B cell (primary cell): ENCODE results near the gene ASAP3.

ENCODE experiments used
- EZH2 ChIP-seq: IDR thresholded peaks from 2 replicates; pipeline ENCODE4 v1.6.1; 2012; ENCODE audit warnings: borderline replicate concordance, low read depth, mild to moderate bottlenecking, moderate library complexity, low read length; ENCODE audit not compliant: insufficient read depth, poor library complexity, severe bottlenecking
- TF ChIP-seq, protein P1 (sequence below): fragments of 200-600 bp; IDR thresholded peaks from one replicate; pipeline ENCODE4 v1.8.0; 2022; ENCODE audit warnings: antibody characterized with exemption, mild to moderate bottlenecking

DNA sequence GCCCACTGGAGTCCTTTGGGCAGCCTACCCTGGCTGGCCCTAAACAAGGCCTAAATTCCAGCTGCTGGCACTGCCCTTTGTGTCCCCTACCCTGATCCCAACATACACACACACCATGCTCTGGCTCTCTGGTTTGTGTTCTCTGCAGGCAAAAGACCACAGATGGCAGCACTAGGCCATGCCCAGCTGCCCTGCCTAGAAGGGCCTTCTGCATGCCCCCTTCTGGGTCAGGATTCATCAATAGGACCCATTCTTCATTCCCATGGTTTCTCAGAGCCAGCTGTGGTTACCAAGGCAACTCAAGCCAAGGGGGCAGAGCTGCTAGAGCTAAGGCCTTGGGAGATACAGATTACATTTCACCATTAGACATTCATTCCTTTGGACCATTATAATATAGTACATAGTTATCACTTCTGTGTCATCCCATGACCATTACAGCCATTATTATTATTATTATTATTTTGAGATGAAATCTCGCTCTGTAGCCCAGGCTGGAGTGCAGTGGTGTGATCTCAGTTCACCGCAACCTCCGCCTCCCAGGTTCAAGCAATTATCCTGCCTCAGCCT is 17.5 kb downstream of the ASAP3 start:
- TF ChIP-seq, protein P1, sequence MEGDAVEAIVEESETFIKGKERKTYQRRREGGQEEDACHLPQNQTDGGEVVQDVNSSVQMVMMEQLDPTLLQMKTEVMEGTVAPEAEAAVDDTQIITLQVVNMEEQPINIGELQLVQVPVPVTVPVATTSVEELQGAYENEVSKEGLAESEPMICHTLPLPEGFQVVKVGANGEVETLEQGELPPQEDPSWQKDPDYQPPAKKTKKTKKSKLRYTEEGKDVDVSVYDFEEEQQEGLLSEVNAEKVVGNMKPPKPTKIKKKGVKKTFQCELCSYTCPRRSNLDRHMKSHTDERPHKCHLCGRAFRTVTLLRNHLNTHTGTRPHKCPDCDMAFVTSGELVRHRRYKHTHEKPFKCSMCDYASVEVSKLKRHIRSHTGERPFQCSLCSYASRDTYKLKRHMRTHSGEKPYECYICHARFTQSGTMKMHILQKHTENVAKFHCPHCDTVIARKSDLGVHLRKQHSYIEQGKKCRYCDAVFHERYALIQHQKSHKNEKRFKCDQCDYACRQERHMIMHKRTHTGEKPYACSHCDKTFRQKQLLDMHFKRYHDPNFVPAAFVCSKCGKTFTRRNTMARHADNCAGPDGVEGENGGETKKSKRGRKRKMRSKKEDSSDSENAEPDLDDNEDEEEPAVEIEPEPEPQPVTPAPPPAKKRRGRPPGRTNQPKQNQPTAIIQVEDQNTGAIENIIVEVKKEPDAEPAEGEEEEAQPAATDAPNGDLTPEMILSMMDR, result no peak
- no peak for TF ChIP-seq EZH2
